Activated T-helper 1 cell treated with anti-CD3 and anti-CD28 coated beads, Interleukin-12 subunit alpha, Interleukin-12 subunit beta, Interleukin-2, Interleukin-4 antibody, amounts not matched to agents 30 ng/mL and 10 ng/mL and 1 ng/mL, durations not matched to agents 14 hours and 24 hours and 36 hours (primary cell): ENCODE data around the gene SAMHD1. TPM values are rescaled to one million over a fixed set of nuclear protein-coding genes. Genes with fewer than 3 reads are reported as not detected.
A peak's percentile ranks its signal among the peaks of the same experiment; 100 is the strongest.
"Not testable (repeated sequence)": the region's sequence is repeated elsewhere in the genome, so short reads cannot be mapped to it uniquely, and the experiment has no call there.

Experiments used
- DNase-seq: peaks from one replicate; pipeline ENCODE4 v3.0.0; 2021; ENCODE audit warnings: low spot score
- H3K27ac Mint-ChIP-seq: one replicate; pipeline ENCODE4 v1.8.0; 2021; ENCODE audit warnings: mild to moderate bottlenecking, mixed read lengths
- H3K27me3 Mint-ChIP-seq: one replicate; pipeline ENCODE4 v1.8.0; 2022; ENCODE audit warnings: mild to moderate bottlenecking, moderate library complexity, mixed read lengths; ENCODE audit not compliant: insufficient read depth
- H3K36me3 Mint-ChIP-seq: one replicate; pipeline ENCODE4 v1.8.0; 2021; ENCODE audit warnings: low read depth, mixed read lengths
- H3K4me1 Mint-ChIP-seq: one replicate; pipeline ENCODE4 v1.8.0; 2021; ENCODE audit warnings: low read depth, mixed read lengths
- H3K4me3 Mint-ChIP-seq: one replicate; pipeline ENCODE4 v1.8.0; 2021; ENCODE audit warnings: mild to moderate bottlenecking, moderate library complexity, mixed read lengths
- H3K9me3 Mint-ChIP-seq: one replicate; pipeline ENCODE4 v1.8.0; 2021; ENCODE audit warnings: mixed read lengths
- intact Hi-C: fragments of 100-400 bp; cut with micrococcal nuclease; formaldehyde crosslinking; loops from one replicate; pipeline ENCODE4 v1.15.1; 2024
- total RNA-seq: library from RNA; stranded (reverse); gene quantifications from 2 replicates; pipeline ENCODE4 v1.2.3, GENCODE V29; 2022

Gene SAMHD1
- total RNA-seq, 1 donor from 2014 or later, result 55.0 TPM

DNA sequence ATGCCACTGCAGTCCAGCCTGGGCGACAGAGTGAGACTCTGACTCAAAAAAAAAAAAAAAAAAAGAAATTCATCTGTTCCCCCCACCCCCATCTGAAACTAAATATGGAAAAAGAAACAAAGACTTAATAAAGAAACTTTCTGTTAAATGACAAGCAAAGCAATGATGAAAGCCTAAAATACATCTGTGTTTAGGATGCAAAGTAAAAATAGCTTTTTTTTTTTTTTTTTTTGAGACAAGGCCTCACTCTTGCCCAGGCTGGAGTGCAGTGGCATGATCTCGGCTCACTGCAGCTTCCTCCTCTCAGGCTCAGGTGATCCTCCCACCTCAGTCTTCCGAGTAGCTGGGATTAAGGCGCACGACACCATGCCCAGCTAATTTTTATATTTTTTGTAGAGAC, 76.4 kb downstream of the SAMHD1 start:
- intact Hi-C loops, H3K27me3 Mint-ChIP-seq, H3K4me3 Mint-ChIP-seq, H3K36me3 Mint-ChIP-seq, H3K4me1 Mint-ChIP-seq, H3K27ac Mint-ChIP-seq, DNase-seq, H3K9me3 Mint-ChIP-seq: not testable (repeated sequence)

DNA sequence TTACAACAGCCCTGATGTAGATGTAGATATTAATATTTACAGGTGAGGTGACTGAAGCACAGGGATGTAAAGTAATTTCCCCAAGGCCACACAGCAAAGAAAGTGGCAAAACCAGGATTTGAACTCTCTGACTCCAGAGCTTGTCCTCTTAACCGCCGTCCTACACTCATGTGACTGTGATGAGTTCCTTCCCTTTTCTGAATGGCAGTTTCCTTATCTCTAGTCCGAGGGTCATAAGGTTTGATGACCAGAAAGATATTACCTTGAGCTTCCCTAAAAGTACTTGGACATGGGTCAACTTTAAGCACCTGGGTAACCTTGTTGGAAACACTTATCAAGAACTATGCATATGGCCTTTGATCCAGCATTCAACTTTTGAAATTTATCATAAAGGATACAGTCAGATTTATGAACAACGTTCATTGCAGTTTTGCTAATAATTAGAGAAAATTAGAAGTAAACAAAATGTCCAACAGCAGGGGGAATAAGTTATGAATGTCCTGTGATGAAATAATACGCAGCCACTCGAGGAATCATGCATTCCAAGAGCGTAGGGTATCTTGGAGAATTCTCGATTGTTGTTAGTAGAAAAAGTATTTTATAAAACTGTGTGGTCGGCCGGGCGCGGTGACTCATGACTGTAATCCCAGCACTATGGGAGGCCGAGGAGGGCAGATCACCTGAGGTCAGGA, 77.9 kb downstream of the SAMHD1 start:
- Mint-ChIP-seq H3K27me3 (no peaks in the 10 kb centered on the region), H3K27ac (no peak overlapping the region), H3K9me3 (no peaks in the 10 kb centered on the region), H3K36me3 (peaks cover 3% of the 10 kb centered on the region), H3K4me3 (no peak overlapping the region), H3K4me1 (no peaks in the 10 kb centered on the region)
- intact Hi-C loops, result no loop called here
- no peak for DNase-seq

- Mint-ChIP-seq H3K4me1 (no peaks in the 10 kb centered on the region), H3K4me3 (no peak overlapping the region), H3K27me3 (no peaks in the 10 kb centered on the region), H3K36me3 (peaks cover 3% of the 10 kb centered on the region), H3K9me3 (no peaks in the 10 kb centered on the region), H3K27ac (no peak overlapping the region)
- intact Hi-C loops, result no loop called here
- DNase-seq, result no peak
These were observed 78.7 kb downstream of the SAMHD1 start for GRCh38 chr20:36872852-36873251.

GRCh38 chr20:36871640-36872570, 79.6 kb downstream of the SAMHD1 start:
- no peak overlapping the region for H3K4me3 Mint-ChIP-seq
- no peaks in the 10 kb centered on the region for H3K4me1 Mint-ChIP-seq
- no peaks in the 10 kb centered on the region for H3K9me3 Mint-ChIP-seq
- DNase-seq, result no peak
- H3K36me3 Mint-ChIP-seq, result peaks cover 3% of the 10 kb centered on the region
- intact Hi-C loops, result no loop called here
- no peak overlapping the region for H3K27ac Mint-ChIP-seq
- H3K27me3 Mint-ChIP-seq, result no peaks in the 10 kb centered on the region

DNA sequence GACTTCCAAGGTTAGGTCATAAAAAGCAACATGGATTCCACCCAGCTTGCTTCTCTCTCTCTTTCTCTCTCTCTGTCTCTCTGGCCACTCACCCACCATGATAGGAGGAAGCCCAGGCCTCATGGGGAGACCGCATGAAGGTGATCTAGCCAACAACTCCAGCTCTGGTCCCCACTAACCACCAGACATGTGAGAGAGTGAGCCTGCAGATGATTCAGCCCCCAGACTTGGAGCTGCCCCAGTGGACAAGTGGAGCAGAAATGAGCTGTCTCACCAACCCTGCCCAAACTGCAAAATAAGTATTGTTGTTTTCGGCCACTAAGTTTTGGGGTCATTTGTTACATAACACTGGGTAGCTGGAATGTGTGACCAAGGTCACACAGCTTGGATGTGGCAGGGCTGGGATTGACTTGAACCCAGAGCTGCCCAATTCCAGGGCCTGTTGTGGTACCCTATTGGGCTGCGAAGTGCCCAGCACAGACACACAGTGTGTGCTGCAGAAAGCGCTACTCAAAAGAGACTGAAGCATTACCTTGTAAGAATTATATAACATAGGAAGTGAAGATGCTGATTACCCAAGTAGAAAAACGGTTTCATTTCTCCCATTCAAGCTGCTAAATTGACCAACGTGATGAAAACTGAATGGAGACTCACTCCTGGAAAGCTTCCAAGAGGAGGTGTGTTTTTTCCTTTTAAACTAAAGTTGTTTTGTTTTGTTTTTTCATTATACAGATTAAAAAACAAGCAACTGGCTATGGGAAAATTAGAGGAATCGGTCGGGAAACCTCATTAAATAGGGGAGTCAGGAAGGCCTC, 84.6 kb downstream of the SAMHD1 start:
- no peak overlapping the region for H3K27ac Mint-ChIP-seq
- H3K4me1 Mint-ChIP-seq, result peaks cover 8% of the 10 kb centered on the region
- intact Hi-C loops, result loop anchor here (10.0 kb wide), 1 partner anchor 262 kb away; the partner anchor contains the start of gene RAB5IF
- H3K27me3 Mint-ChIP-seq, result peaks cover 25% of the 10 kb centered on the region
- H3K9me3 Mint-ChIP-seq, result no peaks in the 10 kb centered on the region
- no peaks in the 10 kb centered on the region for H3K36me3 Mint-ChIP-seq
- H3K4me3 Mint-ChIP-seq, result peak overlapping the region; percentile 11
- no peak for DNase-seq

DNA sequence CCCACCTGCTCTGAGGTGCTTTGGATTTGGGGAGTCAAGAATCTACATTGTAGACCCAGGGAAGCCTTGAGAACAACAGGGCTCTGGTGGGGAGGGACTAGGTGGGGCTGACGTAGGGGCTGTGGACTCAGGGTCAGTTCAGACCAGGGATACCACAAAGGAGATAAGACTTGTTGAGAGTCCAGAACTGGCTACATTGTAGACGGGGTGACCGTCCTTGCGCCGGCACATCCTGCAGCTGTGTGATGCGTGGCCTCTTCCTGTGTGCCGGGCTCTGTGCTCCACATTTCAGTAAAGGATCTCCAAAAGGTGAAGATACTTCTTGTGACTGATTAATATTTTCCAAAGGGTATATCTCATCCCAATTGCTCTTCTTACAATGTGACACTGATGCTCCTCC, 85.3 kb downstream of the SAMHD1 start:
- Mint-ChIP-seq H3K36me3 (no peaks in the 10 kb centered on the region), H3K9me3 (no peaks in the 10 kb centered on the region), H3K4me3 (peak overlapping the region; percentile 11), H3K27me3 (peaks cover 33% of the 10 kb centered on the region), H3K27ac (peak overlapping the region; percentile 6), H3K4me1 (peaks cover 8% of the 10 kb centered on the region)
- intact Hi-C loops, result loop anchor here (10.0 kb wide), 1 partner anchor 261 kb away; the partner anchor contains the start of gene RAB5IF
- no peak for DNase-seq

GRCh38 chr20:36865861-36866149, 85.7 kb downstream of the SAMHD1 start:
- Mint-ChIP-seq H3K9me3 (no peaks in the 10 kb centered on the region), H3K27me3 (peaks cover 35% of the 10 kb centered on the region), H3K4me3 (peak overlapping the region; percentile 68), H3K27ac (no peak overlapping the region), H3K4me1 (peaks cover 8% of the 10 kb centered on the region), H3K36me3 (no peaks in the 10 kb centered on the region)
- intact Hi-C loops, result loop anchor here (2.0 to 10.0 kb wide), 2 partner anchors 91 to 261 kb away; partner anchors contain the start of gene RAB5IF
- DNase-seq, result no peak

DNA sequence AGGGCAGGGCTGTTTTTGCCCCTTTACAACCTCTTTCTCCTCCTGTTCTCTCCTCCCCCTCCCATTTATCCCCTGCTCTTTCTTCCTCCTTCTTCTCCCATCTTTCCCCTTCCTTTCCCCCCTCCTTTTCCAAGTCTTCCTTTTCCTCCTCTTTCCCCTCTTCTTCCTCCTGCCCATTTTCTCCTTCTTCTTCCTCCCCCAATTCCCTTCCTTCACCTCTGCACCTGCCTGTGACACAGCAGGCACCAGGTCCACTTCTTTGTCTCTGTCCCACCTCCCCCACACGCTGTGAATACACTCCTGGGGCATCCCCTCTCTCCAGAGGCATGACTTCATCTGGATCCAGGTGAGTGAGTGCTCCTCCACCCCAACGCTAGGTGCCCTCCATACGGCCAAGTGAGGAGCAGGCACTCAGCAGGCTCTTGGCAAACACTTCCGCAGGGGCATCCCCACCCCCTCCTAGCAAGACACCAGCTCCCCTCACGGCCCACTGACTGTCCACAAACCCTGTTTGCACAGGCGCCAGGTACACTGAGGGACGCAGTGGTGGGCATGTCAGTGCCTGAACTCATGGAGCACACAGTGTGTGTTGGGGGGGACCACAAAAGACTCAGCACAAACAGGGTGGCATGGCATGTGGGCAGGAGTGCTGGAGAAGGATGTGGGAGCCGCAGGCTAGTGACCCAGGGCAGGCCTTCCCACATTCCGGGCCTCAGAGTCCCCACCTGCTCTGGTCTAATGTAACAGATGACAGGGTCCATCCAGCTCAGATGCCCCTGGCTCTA, 86.2 kb downstream of the SAMHD1 start:
- peak overlapping the region; percentile 68 for H3K4me3 Mint-ChIP-seq
- intact Hi-C loops, result loop anchor here (2.0 to 10.0 kb wide), 2 partner anchors 90 to 260 kb away; partner anchors contain the start of gene RAB5IF

GRCh38 chr20:36862857-36863668, 88.4 kb downstream of the SAMHD1 start:
- no peak overlapping the region for H3K27ac Mint-ChIP-seq
- no peaks in the 10 kb centered on the region for H3K36me3 Mint-ChIP-seq
- no peaks in the 10 kb centered on the region for H3K9me3 Mint-ChIP-seq
- no peak overlapping the region for H3K4me3 Mint-ChIP-seq
- intact Hi-C loops, result loop anchor here (1.0 to 10.0 kb wide), 2 partner anchors 55 to 258 kb away; partner anchors contain the start of gene RAB5IF
- H3K4me1 Mint-ChIP-seq, result peaks cover 8% of the 10 kb centered on the region
- H3K27me3 Mint-ChIP-seq, result peaks cover 52% of the 10 kb centered on the region
- DNase-seq, result no peak

More for the DNA sequence above, 86.2 kb downstream of the SAMHD1 start:
- Mint-ChIP-seq H3K36me3 (no peaks in the 10 kb centered on the region), H3K27ac (peak overlapping the region; percentile 48), H3K4me1 (peaks cover 8% of the 10 kb centered on the region), H3K27me3 (peaks cover 41% of the 10 kb centered on the region), H3K9me3 (no peaks in the 10 kb centered on the region)
- DNase-seq, result no peak

DNA sequence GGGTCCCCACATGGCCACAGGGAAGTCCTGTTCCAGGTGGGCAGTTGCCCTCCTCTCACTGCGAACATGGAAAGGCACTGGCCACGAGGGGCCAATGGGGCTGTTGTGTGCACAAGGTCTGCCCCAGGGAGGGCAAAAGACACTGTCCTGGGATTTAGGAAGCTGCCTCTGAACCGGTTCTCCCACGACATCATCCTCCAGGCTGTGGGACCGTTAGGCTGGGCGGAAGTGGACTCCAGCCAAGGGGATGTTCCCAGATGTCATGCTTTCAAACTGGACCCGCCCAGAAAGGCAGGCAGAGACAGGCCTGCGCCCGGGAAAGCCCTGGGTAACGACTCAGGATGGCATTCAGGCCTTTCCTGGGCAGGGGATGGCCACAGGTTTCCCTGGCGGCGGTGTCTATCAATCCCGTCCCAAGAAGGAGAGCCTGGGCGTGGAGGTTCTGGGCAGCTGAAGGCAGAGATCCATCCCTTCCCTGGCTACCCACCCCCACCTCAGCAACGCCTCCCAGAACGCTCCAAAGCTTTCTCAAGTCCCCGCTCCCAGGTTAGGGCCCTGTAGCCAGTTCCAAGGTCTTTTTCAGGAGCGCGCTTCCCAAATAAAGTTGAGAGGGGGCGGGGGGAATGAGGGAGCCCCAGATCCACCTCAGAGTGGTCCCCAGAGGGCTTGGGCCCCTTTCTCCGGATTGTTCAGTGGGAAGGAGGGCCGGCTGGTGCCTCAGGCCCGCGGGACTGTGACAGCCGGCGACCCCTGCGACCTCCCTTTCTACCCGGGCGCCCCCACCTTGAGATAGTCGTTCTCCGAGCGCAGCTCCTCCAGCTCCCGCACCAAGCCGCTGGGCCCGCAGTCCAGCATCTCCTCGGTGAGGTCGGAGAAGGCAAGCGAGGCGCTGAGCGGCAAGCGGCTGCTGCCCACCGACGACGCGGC, 89.4 kb downstream of the SAMHD1 start:
- peak overlapping the region; percentile 63 for H3K4me3 Mint-ChIP-seq
- H3K27me3 Mint-ChIP-seq, result peaks cover 52% of the 10 kb centered on the region
- intact Hi-C loops, result loop anchor here (10.0 kb wide), 1 partner anchor 257 kb away; the partner anchor contains the start of gene RAB5IF
- no peak overlapping the region for H3K27ac Mint-ChIP-seq
- H3K36me3 Mint-ChIP-seq, result no peaks in the 10 kb centered on the region
- no peak for DNase-seq
- H3K9me3 Mint-ChIP-seq, result no peaks in the 10 kb centered on the region
- peaks cover 12% of the 10 kb centered on the region for H3K4me1 Mint-ChIP-seq

DNA sequence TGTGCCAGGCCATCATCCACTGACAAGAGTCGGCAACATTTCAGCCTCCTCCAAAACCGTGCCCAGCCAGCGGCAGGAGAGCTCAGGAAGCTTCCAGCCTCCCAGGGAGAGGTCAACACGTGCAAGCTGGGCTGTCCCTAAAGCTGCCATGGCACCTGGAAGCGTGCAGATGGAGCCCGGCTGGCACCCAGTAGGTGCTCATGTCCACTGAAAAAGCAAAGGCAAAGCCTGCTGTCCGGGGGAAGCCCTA, 90.0 kb downstream of the SAMHD1 start:
- Mint-ChIP-seq H3K36me3 (no peaks in the 10 kb centered on the region), H3K4me3 (peak overlapping the region; percentile 63), H3K27ac (no peak overlapping the region), H3K27me3 (peaks cover 50% of the 10 kb centered on the region), H3K4me1 (peaks cover 18% of the 10 kb centered on the region), H3K9me3 (no peaks in the 10 kb centered on the region)
- no peak for DNase-seq
- intact Hi-C loops, result loop anchor here (10.0 kb wide), 1 partner anchor 257 kb away; the partner anchor contains the start of gene RAB5IF
